Measurements from ENCODE around the gene TULP4. TPM values are rescaled to one million over a fixed set of nuclear protein-coding genes. Genes with fewer than 3 reads are reported as not detected.
A peak's percentile ranks its signal among the peaks of the same experiment; 100 is the strongest.

The TULP4 gene
- total RNA-seq, 2 experiments from 2014 or later = 18.4 to 18.5 TPM

DNA sequence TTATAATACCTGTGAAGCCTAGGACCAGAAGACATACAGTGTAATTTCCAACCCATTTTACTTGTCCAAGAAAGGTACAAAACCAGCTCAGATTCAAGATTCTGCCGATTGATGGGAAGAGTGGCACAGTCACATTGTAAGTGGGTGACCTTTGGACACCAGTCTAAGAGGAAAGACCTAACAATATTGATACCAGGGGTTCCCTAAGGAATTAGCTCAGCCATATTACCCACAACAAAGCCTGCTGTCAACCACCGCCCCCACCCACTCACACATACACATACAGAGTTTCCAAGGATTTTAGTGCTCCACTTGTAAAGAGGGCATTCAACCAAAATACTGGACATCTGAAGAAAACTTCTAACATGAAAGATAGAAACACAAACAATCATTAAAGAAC, 219.7 kb downstream of the TULP4 start:
- Mint-ChIP-seq H3K27me3 (peaks cover 36% of the 10 kb centered on the region), H3K4me3 (no peak overlapping the region), H3K36me3 (ENCODE audit: low read depth) (no peaks in the 10 kb centered on the region), H3K27ac (no peak overlapping the region), H3K4me1 (ENCODE audit: low read depth) (no peaks in the 10 kb centered on the region), H3K9me3 (peaks cover 12% of the 10 kb centered on the region)
- TF ChIP-seq, protein P1, sequence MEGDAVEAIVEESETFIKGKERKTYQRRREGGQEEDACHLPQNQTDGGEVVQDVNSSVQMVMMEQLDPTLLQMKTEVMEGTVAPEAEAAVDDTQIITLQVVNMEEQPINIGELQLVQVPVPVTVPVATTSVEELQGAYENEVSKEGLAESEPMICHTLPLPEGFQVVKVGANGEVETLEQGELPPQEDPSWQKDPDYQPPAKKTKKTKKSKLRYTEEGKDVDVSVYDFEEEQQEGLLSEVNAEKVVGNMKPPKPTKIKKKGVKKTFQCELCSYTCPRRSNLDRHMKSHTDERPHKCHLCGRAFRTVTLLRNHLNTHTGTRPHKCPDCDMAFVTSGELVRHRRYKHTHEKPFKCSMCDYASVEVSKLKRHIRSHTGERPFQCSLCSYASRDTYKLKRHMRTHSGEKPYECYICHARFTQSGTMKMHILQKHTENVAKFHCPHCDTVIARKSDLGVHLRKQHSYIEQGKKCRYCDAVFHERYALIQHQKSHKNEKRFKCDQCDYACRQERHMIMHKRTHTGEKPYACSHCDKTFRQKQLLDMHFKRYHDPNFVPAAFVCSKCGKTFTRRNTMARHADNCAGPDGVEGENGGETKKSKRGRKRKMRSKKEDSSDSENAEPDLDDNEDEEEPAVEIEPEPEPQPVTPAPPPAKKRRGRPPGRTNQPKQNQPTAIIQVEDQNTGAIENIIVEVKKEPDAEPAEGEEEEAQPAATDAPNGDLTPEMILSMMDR (IDR thresholded peaks at IDR 0.05) = no peak
- ChIA-PET CTCF (interaction anchor here (1.1 kb wide), 1 partner anchor 25 kb away, joined by 3 read pairs; no protein-coding TSS in a partner anchor), POLR2A (no interaction called here)
- DNase-seq (no peak), ATAC-seq (no peak)
- intact Hi-C loops (cut with micrococcal nuclease) = no loop called here

DNA sequence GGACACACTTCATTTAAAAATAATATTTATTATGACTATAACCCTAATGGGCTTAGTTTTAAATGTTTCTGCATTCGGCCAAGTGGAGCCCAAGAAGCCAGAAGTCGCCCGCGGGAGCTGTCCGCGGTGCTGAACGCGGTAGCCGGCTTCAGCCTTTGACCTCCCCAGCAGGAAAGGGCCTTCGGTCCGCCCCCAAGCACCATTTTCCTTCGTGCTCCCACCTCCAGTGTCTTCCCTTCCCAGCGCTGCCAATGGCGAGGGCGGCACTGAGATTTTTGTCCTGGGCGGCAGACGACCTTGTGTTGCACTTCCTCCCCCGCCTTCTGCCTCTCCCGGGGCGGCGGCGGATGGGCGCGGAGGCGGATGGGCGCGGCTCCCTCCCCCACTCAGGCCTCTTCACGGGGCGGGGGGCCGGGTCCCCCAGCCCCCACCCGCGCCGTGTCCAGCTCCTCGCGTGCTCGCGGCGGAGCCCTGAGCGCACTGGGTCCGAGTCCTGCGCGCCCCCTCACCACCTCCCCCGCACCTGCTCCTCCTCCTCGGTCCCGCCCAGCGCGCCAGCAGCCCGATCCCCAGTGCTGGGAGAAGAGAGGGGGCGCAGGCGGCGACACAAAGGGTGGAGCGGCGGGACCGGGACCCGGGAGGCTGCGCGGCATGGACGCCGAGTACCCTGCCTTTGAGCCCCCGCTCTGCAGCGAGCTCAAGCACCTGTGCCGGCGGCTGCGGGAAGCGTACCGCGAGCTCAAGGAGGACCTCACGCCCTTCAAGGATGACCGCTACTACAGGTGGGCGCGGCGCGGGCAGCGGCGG, 224.0 kb downstream of the TULP4 start:
- Mint-ChIP-seq H3K4me1 (ENCODE audit: low read depth) (peaks cover 3% of the 10 kb centered on the region), H3K36me3 (ENCODE audit: low read depth) (no peaks in the 10 kb centered on the region), H3K9me3 (peaks cover 4% of the 10 kb centered on the region), H3K27ac (no peak overlapping the region), H3K27me3 (peaks cover 47% of the 10 kb centered on the region), H3K4me3 (peak overlapping the region; percentile 62)
- ATAC-seq = peak; percentile 70
- TF ChIP-seq, protein P1 (IDR thresholded peaks at IDR 0.05) = no peak
- peak; percentile 81 for DNase-seq
- intact Hi-C loops (cut with micrococcal nuclease) = no loop called here
- CTCF ChIA-PET = interaction anchor here (1.2 to 1.6 kb wide), 3 partner anchors 22 to 315 kb away, joined by 3 to 4 read pairs (median 3); no protein-coding TSS in a partner anchor
- POLR2A ChIA-PET = no interaction called here

DNA sequence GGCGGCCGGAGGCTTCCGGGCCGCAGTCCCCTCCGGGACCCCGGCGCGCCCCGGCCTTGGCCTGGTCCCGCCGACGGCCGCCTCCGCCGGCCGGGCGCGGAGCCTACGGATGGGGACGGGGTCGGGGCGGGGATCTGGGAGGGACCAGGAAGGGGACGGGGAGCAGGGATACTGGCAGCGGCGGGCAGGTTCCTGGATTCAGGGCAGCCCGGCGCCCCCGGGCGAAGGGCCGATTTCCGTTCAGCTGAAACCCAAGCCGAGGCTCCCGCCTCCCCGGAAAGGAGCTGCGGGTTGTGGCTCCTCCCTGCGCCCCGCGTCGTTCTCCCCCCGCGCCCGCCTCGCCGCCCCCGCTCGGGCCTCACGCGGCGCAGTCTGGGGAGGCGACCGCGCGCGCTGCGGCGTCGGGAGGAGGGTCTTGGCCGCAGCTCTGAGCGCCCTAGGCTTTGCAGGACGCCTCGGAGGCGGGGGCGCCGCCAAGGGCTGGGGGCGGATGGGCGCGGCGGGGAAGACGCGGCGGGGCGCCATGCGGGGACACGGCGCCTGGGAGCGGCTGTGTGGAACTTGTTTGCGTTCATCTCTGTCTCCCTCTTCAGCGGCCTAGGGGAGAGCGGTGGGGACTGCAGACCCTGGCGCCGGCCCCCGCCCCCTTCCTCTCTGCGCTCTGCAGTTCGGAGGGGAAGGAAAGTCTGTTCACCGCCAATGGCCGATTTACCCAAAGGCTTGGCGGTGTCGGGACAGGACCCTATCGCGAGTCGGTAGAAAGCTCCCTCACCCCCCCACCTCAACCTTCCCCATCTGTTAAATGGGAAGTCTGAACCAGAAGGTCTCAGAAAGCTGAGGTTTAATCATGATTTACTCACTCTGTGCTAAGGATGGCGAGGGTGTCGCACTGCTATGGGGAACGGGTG, 224.9 kb downstream of the TULP4 start:
- peaks cover 3% of the 10 kb centered on the region for H3K4me1 Mint-ChIP-seq (ENCODE audit: low read depth)
- ChIA-PET POLR2A (no interaction called here), CTCF (interaction anchor here (1.6 kb wide), 2 partner anchors 22 to 68 kb away, joined by 3 to 4 read pairs; no protein-coding TSS in a partner anchor)
- no peak overlapping the region for H3K27ac Mint-ChIP-seq
- no peak overlapping the region for H3K4me3 Mint-ChIP-seq
- ATAC-seq = peak; percentile 50
- no peaks in the 10 kb centered on the region for H3K36me3 Mint-ChIP-seq (ENCODE audit: low read depth)
- intact Hi-C loops (cut with micrococcal nuclease) = no loop called here
- DNase-seq = peak; percentile 20
- peaks cover 45% of the 10 kb centered on the region for H3K27me3 Mint-ChIP-seq
- peaks cover 4% of the 10 kb centered on the region for H3K9me3 Mint-ChIP-seq
- TF ChIP-seq, protein P1 (IDR thresholded peaks at IDR 0.05) = no peak

DNA sequence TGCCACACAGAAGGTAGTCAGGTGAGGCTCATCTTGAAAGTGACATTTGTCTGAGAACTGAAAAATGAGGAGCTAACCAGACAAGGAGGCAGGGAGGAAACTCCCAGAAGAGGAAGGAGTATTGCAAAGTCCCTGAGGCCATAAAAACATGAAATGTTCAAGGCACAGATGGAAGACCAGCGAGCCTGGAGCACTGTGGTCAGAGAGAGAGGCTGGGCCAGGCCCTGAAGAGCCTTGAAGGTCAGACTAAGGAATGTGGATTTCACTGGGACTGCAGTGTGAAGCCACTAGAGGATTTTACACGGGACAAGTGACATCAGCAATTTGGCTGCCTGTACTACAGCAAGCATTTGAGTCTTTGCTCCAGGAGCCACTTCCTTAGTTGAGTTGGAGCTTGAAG, 226.5 kb downstream of the TULP4 start:
- Mint-ChIP-seq H3K4me3 (no peak overlapping the region), H3K4me1 (ENCODE audit: low read depth) (peaks cover 3% of the 10 kb centered on the region), H3K27me3 (peaks cover 44% of the 10 kb centered on the region), H3K27ac (no peak overlapping the region), H3K36me3 (ENCODE audit: low read depth) (no peaks in the 10 kb centered on the region), H3K9me3 (no peaks in the 10 kb centered on the region)
- intact Hi-C loops (cut with micrococcal nuclease) = no loop called here
- no peak for ATAC-seq
- CTCF ChIA-PET = interaction anchor here (0.9 to 1.4 kb wide), 2 partner anchors 12 to 324 kb away, joined by 3 read pairs; no protein-coding TSS in a partner anchor
- TF ChIP-seq, protein P1 (IDR thresholded peaks at IDR 0.05) = no peak
- no peak for DNase-seq
- POLR2A ChIA-PET = interaction anchor here (1.0 kb wide), 1 partner anchor 264 kb away, joined by 4 read pairs; no protein-coding TSS in a partner anchor

All from activated CD8-positive, alpha-beta T cell treated with anti-CD3 and anti-CD28 coated beads for 36 hours (primary cell).